22Rv1 (cell line): ENCODE measurements around the gene HS6ST3.

Experiments
- H3K27ac ChIP-seq: fragments of 450-650 bp; 2 replicates; pipeline ENCODE4 v1.5.1; 2017
- CTCF ChIP-seq: fragments of 450-650 bp; IDR thresholded peaks from 2 replicates; pipeline ENCODE4 v1.5.1; 2017; ENCODE audit warnings: mild to moderate bottlenecking
- ZFX ChIP-seq: fragments of 450-650 bp; IDR thresholded peaks from 2 replicates; pipeline ENCODE4 v1.6.1; 2017; ENCODE audit warnings: antibody characterized with exemption, borderline replicate concordance

The HS6ST3 gene

GRCh38 chr13:96707146-96707545 is 617.2 kb downstream of the HS6ST3 start:
- H3K27ac ChIP-seq: no peak overlapping the region
- TF ChIP-seq CTCF (no peak), ZFX (no peak)

GRCh38 chr13:96710166-96710862 is 620.4 kb downstream of the HS6ST3 start:
- no peak overlapping the region for H3K27ac ChIP-seq
- TF ChIP-seq CTCF (no peak), ZFX (no peak)

DNA sequence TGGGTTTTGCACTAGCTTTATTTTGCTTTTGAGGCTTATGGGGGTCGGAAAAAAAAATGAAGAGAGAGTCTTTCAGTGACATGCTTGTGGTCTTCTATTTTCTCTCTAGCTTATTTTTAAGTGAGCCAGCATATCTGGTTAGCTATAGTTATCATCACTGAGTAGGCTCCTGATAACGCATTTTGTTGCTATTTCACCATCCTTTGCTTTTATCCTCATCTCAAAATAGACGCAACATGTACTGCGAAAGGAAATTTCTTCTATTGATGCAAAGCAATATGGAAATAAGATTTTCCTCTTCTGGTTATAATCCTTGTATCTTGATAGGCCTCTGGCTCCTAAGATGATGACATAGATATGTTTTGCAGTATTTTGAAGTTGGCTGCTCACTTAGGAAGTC is 630.5 kb downstream of the HS6ST3 start:
- TF ChIP-seq CTCF: no peak
- no peak for TF ChIP-seq ZFX
- no peak overlapping the region for H3K27ac ChIP-seq

DNA sequence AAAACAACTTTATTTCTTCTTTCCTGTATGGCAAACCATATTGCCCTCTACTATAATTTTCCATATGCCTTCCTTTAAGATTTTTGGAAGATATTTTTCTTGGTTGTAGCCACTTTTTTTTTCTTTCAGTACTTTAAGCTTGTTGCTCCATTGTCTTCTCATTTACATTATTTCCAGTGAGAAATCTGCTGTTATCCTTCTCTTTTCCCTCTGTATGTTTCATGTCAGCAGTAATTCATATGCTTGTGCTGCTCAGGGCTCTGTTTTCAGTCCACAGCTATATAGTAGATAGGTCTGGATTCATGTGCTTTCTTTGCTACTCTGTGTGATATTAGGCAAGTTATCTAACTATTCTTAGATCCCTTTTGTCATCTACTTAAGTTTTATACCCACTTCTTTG is 636.7 kb downstream of the HS6ST3 start:
- no peak overlapping the region for H3K27ac ChIP-seq
- TF ChIP-seq CTCF (no peak), ZFX (no peak)

DNA sequence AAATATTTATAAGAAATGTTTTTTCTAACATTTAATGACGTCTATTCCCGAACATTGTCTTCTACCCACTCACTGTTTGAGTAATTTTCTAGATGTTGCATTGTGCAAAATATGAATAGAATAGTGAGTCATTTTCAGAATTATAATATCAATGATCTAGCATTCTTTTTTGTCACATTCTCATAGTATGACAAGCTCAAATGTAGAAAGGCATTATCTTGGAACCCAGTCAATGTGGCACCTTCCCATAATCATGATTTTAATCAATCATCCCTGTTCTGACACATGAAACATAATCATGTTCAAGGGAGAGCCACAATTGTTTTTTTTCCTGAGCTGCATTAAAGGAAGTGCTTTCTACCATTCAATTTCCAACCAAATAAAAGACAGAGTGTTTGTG is 638.6 kb downstream of the HS6ST3 start:
- H3K27ac ChIP-seq: no peak overlapping the region
- no peak for TF ChIP-seq ZFX
- TF ChIP-seq CTCF: no peak

GRCh38 chr13:96730676-96731075 is 640.8 kb downstream of the HS6ST3 start:
- TF ChIP-seq ZFX (no peak), CTCF (no peak)
- H3K27ac ChIP-seq: no peak overlapping the region

DNA sequence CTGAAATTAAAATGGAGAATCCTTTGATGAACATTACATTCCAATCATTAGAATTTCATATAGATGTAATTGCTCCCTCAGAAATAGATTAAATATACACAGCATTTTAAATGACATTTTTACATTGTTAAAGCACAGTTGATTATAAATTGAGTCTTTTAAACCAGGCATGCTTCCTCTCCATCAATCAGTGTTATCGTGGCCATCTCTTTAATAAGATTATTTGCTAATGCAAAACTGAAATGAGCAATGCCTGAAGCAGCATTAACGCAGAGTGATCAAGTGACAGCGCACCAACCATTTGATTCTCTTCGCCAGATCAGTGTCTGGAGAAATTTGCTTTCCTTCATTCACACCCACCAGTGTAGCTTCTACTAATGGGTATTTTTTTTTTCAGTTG is 644.6 kb downstream of the HS6ST3 start:
- no peak for TF ChIP-seq CTCF
- no peak for TF ChIP-seq ZFX
- no peak overlapping the region for H3K27ac ChIP-seq
